ENCODE results near the gene DYRK4.

Gene DYRK4

GRCh38 chr12:4579305-4580102 is 17.5 kb downstream of the DYRK4 start:
- Histone ChIP-seq H2AFZ (ENCODE audit: low read depth, low read length) (no peak overlapping the region), H4K20me1 (ENCODE audit: insufficient read depth, low read length) (no peaks in the 10 kb centered on the region), H3K9ac (ENCODE audit: low read depth, low read length) (no peak overlapping the region), H3K36me3 (ENCODE audit: insufficient read depth, low read length) (no peaks in the 10 kb centered on the region), H3K4me3 (ENCODE audit: low read depth in 1 of 2, low read length in 2 of 2) (no peak overlapping the region), H3K4me1 (ENCODE audit: insufficient read depth, low read length) (no peaks in the 10 kb centered on the region), H3K9me3 (ENCODE audit: insufficient read depth, low read length, severe bottlenecking) (no peaks in the 10 kb centered on the region), H3K27me3 (ENCODE audit: insufficient read depth, low read length, poor library complexity) (no peaks in the 10 kb centered on the region), H3K4me2 (ENCODE audit: insufficient read depth, low read length) (no peak overlapping the region), H3K27ac (ENCODE audit: low read length) (no peak overlapping the region), H3K79me2 (ENCODE audit: insufficient read depth, low read length) (no peaks in the 10 kb centered on the region)
- DNase-seq = no peak
- TF ChIP-seq EZH2 (IDR thresholded peaks at IDR 0.05; ENCODE audit: borderline replicate concordance, low read depth, low read length, severe bottlenecking) (no peak), CTCF (IDR thresholded peaks at IDR 0.05; ENCODE audit: borderline replicate concordance, extremely low read depth, low read length, poor library complexity, severe bottlenecking) (no peak)
- ATAC-seq (ENCODE audit: insufficient read depth, low read depth) = no peak

GRCh38 chr12:4580281-4580688 is 18.3 kb downstream of the DYRK4 start:
- no peak for ATAC-seq (ENCODE audit: insufficient read depth, low read depth)
- Histone ChIP-seq H3K27ac (ENCODE audit: low read length) (no peak overlapping the region), H3K79me2 (ENCODE audit: insufficient read depth, low read length) (no peaks in the 10 kb centered on the region), H3K27me3 (ENCODE audit: insufficient read depth, low read length, poor library complexity) (no peaks in the 10 kb centered on the region), H3K4me2 (ENCODE audit: insufficient read depth, low read length) (no peak overlapping the region), H4K20me1 (ENCODE audit: insufficient read depth, low read length) (no peaks in the 10 kb centered on the region), H3K9ac (ENCODE audit: low read depth, low read length) (no peak overlapping the region), H3K4me3 (ENCODE audit: low read depth in 1 of 2, low read length in 2 of 2) (no peak overlapping the region), H3K9me3 (ENCODE audit: insufficient read depth, low read length, severe bottlenecking) (no peaks in the 10 kb centered on the region), H3K4me1 (ENCODE audit: insufficient read depth, low read length) (no peaks in the 10 kb centered on the region), H2AFZ (ENCODE audit: low read depth, low read length) (no peak overlapping the region), H3K36me3 (ENCODE audit: insufficient read depth, low read length) (no peaks in the 10 kb centered on the region)
- TF ChIP-seq EZH2 (IDR thresholded peaks at IDR 0.05; ENCODE audit: borderline replicate concordance, low read depth, low read length, severe bottlenecking) = no peak
- TF ChIP-seq CTCF (IDR thresholded peaks at IDR 0.05; ENCODE audit: borderline replicate concordance, extremely low read depth, low read length, poor library complexity, severe bottlenecking) = no peak
- DNase-seq = no peak

- no peak overlapping the region for H3K4me3 ChIP-seq (ENCODE audit: low read depth in 1 of 2, low read length in 2 of 2)
- no peak for TF ChIP-seq EZH2 (IDR thresholded peaks at IDR 0.05; ENCODE audit: borderline replicate concordance, low read depth, low read length, severe bottlenecking)
- TF ChIP-seq CTCF (IDR thresholded peaks at IDR 0.05; ENCODE audit: borderline replicate concordance, extremely low read depth, low read length, poor library complexity, severe bottlenecking) = no peak
- DNase-seq (no peak), ATAC-seq (ENCODE audit: insufficient read depth, low read depth) (no peak)
- no peaks in the 10 kb centered on the region for H4K20me1 ChIP-seq (ENCODE audit: insufficient read depth, low read length)
- H3K27me3 ChIP-seq (ENCODE audit: insufficient read depth, low read length, poor library complexity) = no peaks in the 10 kb centered on the region
- no peak overlapping the region for H3K4me2 ChIP-seq (ENCODE audit: insufficient read depth, low read length)
- no peaks in the 10 kb centered on the region for H3K4me1 ChIP-seq (ENCODE audit: insufficient read depth, low read length)
- no peak overlapping the region for H3K9ac ChIP-seq (ENCODE audit: low read depth, low read length)
- no peaks in the 10 kb centered on the region for H3K79me2 ChIP-seq (ENCODE audit: insufficient read depth, low read length)
- no peak overlapping the region for H2AFZ ChIP-seq (ENCODE audit: low read depth, low read length)
- H3K36me3 ChIP-seq (ENCODE audit: insufficient read depth, low read length) = no peaks in the 10 kb centered on the region
- no peak overlapping the region for H3K27ac ChIP-seq (ENCODE audit: low read length)
- H3K9me3 ChIP-seq (ENCODE audit: insufficient read depth, low read length, severe bottlenecking) = no peaks in the 10 kb centered on the region
Observed at GRCh38 chr12:4584281-4584680, 22.3 kb downstream of the DYRK4 start.

Data from DND-41 (cell line).